Kidney (tissue), 14 donors: Measurements from ENCODE around the gene FKBP8. TPM values are rescaled to one million over a fixed set of nuclear protein-coding genes. Genes with fewer than 3 reads are reported as not detected.
A peak's percentile ranks its signal among the peaks of the same experiment; 100 is the strongest.
"Not testable (repeated sequence)": the region's sequence is repeated elsewhere in the genome, so short reads cannot be mapped to it uniquely, and the experiment has no call there.

Source experiments
- DNase-seq, 5 donors: peaks; one replicate each; pipeline ENCODE4 v3.0.0-alpha.2; 2013 to 2020
- FAIRE-seq: peaks from 2 replicates; lab custom pipeline; 2012; peaks lifted over from hg19 to GRCh38; lab: Jason Lieb, UNC
- H3K27ac ChIP-seq, 2 donors: one replicate each; pipeline ENCODE4 v1.7.0; 2013; ENCODE audit warnings: low read depth in 2 of 2, low read length in 2 of 2, inconsistent platforms in 1 of 2
- H3K27me3 ChIP-seq: one replicate; pipeline ENCODE4 v1.7.1; 2013; ENCODE audit warnings: low read length, inconsistent platforms; ENCODE audit not compliant: control insufficient read depth, insufficient read depth
- H3K36me3 ChIP-seq, 3 donors: one replicate each; pipeline versions ENCODE4 v1.7.0 to v1.7.1; 2013; ENCODE audit warnings: low read length in 3 of 3, control low read depth in 1 of 3, inconsistent platforms in 1 of 3; ENCODE audit not compliant: insufficient read depth in 3 of 3, control insufficient read depth in 2 of 3
- H3K4me1 ChIP-seq, 3 donors: one replicate each; pipeline versions ENCODE4 v1.7.0 to v1.7.1; 2013; ENCODE audit warnings: low read length in 3 of 3, inconsistent platforms in 1 of 3, low read depth in 1 of 3; ENCODE audit not compliant: control insufficient read depth in 2 of 3, insufficient read depth in 2 of 3
- H3K4me3 ChIP-seq, 3 donors: one replicate each; pipeline versions ENCODE4 v1.7.0 to v1.8.1; 2013; ENCODE audit warnings: low read length in 3 of 3, control low read depth in 1 of 3, inconsistent platforms in 1 of 3
- H3K9ac ChIP-seq, 3 donors: one replicate each; pipeline versions ENCODE4 v1.7.0 to v1.7.1; 2013; ENCODE audit warnings: low read length in 3 of 3, control low read depth in 1 of 3, inconsistent platforms in 1 of 3
- H3K9me3 ChIP-seq, 3 donors: one replicate each; pipeline versions ENCODE4 v1.7.0 to v1.7.1; 2013; ENCODE audit warnings: low read length in 3 of 3, control low read depth in 1 of 3, inconsistent platforms in 1 of 3; ENCODE audit not compliant: control insufficient read depth in 2 of 3, insufficient read depth in 1 of 3
- CTCF ChIP-seq: IDR thresholded peaks from 3 replicates; pipeline ENCODE4 v1.5.1; 2012; ENCODE audit warnings: mild to moderate bottlenecking, moderate library complexity, borderline replicate concordance; ENCODE audit not compliant: insufficient read depth; ENCODE audit errors: extremely low read depth
- intact Hi-C: fragments of 100-400 bp; cut with DNase I; formaldehyde crosslinking; loops from one replicate; pipeline ENCODE4 v1.11.1; 2022
- polyA plus RNA-seq: library from polyadenylated mRNA; stranded (reverse); fragments of 350-450 nt; fragmentation: Illumina TruSeq; extraction: RNeasy Lipid Tissue Mini Kit (QIAGEN cat#74804); gene quantifications from one replicate; pipeline ENCODE4 v1.2.3, GENCODE V29; 2014; ENCODE audit warnings: low read depth, low replicate concordance; ENCODE audit not compliant: insufficient read depth
- total RNA-seq: library from RNA; stranded (reverse); fragmentation: NEBNext Ultra II Directional; extraction: Animal tissue kit (Norgen Biotek cat#: 25700); gene quantifications from one replicate; pipeline ENCODE4 v1.2.1, GENCODE V29; 2021
- donor health status: control.
- donor health status: control.
- donor health status: control.
- donor health status: control.
- donor health status: control.
- donor health status: DM: yes; HTN: yes; CAD: no.
- donor health status: Normal renal cell carcinoma (clear cell type).

FKBP8 gene
- total and polyA plus RNA-seq, 2 donors from 2014 or later: 207 to 314 TPM

GRCh38 chr19:18529782-18530181 is 13.6 kb downstream of the FKBP8 start:
- H3K36me3 ChIP-seq: peaks cover 0 to 14% (median 8%) of the 10 kb centered on the region in 3 donors
- intact Hi-C loops: no loop called here
- H3K9me3 ChIP-seq: no peaks in the 10 kb centered on the region
- DNase-seq: no peak
- no peaks in the 10 kb centered on the region for H3K27me3 ChIP-seq
- no peaks in the 10 kb centered on the region for H3K4me1 ChIP-seq
- H3K27ac ChIP-seq: no peak overlapping the region
- no peak overlapping the region for H3K4me3 ChIP-seq
- no peak for FAIRE-seq
- no peak overlapping the region for H3K9ac ChIP-seq
- no peak for TF ChIP-seq CTCF

GRCh38 chr19:18526316-18526715 is 17.1 kb downstream of the FKBP8 start:
- TF ChIP-seq CTCF: no peak
- no peak overlapping the region for H3K9ac ChIP-seq
- H3K4me1 ChIP-seq: no peaks in the 10 kb centered on the region
- no peaks in the 10 kb centered on the region for H3K9me3 ChIP-seq
- no peak overlapping the region for H3K4me3 ChIP-seq
- intact Hi-C loops: no loop called here
- H3K27ac ChIP-seq: no peak overlapping the region
- FAIRE-seq (no peak), DNase-seq (no peak)
- H3K36me3 ChIP-seq: peaks cover 0 to 2% (median 2%) of the 10 kb centered on the region in 3 donors
- H3K27me3 ChIP-seq: no peaks in the 10 kb centered on the region

GRCh38 chr19:18523841-18524240 is 19.5 kb downstream of the FKBP8 start:
- Histone ChIP-seq H3K27me3 (no peaks in the 10 kb centered on the region), H3K36me3 (no peaks in the 10 kb centered on the region), H3K27ac (no peak overlapping the region), H3K4me3 (no peak overlapping the region), H3K9me3 (no peaks in the 10 kb centered on the region), H3K9ac (no peak overlapping the region), H3K4me1 (peaks cover 2 to 12% (median 9%) of the 10 kb centered on the region in 3 donors)
- TF ChIP-seq CTCF: no peak
- FAIRE-seq (no peak), DNase-seq (no peak)
- intact Hi-C loops: no loop called here

- H3K9me3 ChIP-seq, H3K27me3 ChIP-seq, H3K9ac ChIP-seq, H3K27ac ChIP-seq, DNase-seq, FAIRE-seq, intact Hi-C loops, H3K36me3 ChIP-seq: not testable (repeated sequence)
- peaks cover 2 to 19% (median 11%) of the 10 kb centered on the region in 3 donors for H3K4me1 ChIP-seq
- H3K4me3 ChIP-seq: peak overlapping the region in 2 of 3 donors; percentile 51 to 52
Measured at GRCh38 chr19:18522862-18523440, 20.4 kb downstream of the FKBP8 start.
